ENCODE measurements around the gene CDKAL1.

Gene CDKAL1

GRCh38 chr6:20946022-20946421 lies 411.8 kb downstream of the CDKAL1 start:
- in situ Hi-C loops (cut with MboI; ENCODE audit: low sequenced_read_pairs): no loop called here

GRCh38 chr6:20946890-20947289 lies 412.6 kb downstream of the CDKAL1 start:
- in situ Hi-C loops (cut with MboI; ENCODE audit: low sequenced_read_pairs): no loop called here

- in situ Hi-C loops (cut with MboI; ENCODE audit: low sequenced_read_pairs): no loop called here
These were observed 413.7 kb downstream of the CDKAL1 start for GRCh38 chr6:20947977-20948376.

DNA sequence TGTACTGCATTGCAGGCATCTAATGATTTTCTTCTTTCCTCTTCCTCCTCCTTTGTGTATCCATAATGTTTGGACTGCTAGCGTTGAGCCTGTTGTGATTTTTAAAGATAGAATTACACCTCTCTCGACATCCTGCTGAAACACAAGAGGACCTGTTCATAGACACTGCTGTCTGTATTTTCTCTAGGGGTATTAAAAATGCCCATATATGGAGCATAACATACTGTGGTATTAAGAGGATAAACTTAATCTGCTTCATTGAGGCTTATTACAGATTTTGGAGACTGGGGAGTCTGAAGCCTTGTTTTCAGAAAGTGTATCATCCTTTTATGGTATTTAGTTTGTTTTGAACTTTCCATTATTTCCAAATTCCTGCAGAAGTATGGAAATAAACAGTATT lies 414.3 kb downstream of the CDKAL1 start:
- in situ Hi-C loops (cut with MboI; ENCODE audit: low sequenced_read_pairs): no loop called here

- in situ Hi-C loops (cut with MboI; ENCODE audit: low sequenced_read_pairs): no loop called here
These were observed 414.9 kb downstream of the CDKAL1 start for GRCh38 chr6:20949138-20949537.

DNA sequence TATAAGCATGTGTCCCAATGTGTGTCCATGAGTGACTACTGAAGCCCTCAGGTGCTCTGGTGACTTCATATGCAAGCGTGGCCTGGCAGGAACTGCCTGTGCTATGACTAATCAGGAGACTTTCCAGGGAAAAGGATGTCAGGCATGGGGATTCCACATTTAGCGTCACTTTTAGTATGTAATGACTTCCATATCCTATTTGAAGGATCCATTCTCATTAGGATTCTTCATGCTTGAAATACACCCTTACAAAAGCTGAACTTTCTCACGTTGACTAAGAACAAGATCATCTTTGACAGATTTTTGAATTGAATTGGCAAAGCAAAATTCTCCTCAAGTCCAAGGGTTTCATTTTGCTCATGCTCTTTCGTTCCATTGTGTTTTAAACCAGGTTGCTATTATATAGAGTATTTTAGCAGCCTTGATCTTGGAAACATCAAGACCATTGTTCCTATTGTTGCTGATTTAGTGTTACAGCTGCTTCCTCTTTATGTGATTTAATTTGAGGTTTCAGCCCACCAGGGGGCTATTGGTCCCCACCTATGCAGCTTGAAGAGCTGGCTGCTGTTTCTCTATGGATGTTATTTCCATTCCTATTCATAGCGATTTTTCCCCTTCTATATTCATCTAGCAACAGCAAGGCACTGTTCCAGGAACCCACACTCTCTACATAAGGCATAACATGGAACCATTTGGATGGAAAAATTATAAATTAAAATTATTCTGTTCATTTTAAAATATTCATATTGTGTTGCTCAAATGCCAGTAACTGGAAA lies 418.6 kb downstream of the CDKAL1 start:
- in situ Hi-C loops (cut with MboI; ENCODE audit: low sequenced_read_pairs): no loop called here

GRCh38 chr6:20954315-20954714 lies 420.1 kb downstream of the CDKAL1 start:
- in situ Hi-C loops (cut with MboI; ENCODE audit: low sequenced_read_pairs): no loop called here

GRCh38 chr6:20955131-20955530 lies 420.9 kb downstream of the CDKAL1 start:
- in situ Hi-C loops (cut with MboI; ENCODE audit: low sequenced_read_pairs): no loop called here

DNA sequence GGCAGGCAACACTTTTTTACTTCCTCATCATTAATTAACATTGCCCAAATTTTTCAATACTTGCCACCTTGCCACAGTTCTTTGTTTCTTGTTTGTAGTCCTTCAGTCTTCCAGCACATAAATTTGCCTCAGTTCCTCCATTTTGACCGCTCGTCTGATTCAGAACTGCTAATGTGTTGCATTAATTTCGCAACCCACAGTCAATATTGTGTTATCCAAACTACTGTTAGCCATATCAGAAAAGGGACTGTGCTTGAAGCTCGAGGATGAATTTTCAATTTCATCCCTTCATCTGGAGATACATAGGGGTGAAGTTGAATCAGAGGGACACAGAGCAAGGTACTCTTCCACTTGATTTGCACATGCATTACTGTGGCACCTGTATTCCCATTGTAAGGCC lies 421.5 kb downstream of the CDKAL1 start:
- in situ Hi-C loops (cut with MboI; ENCODE audit: low sequenced_read_pairs): no loop called here

DNA sequence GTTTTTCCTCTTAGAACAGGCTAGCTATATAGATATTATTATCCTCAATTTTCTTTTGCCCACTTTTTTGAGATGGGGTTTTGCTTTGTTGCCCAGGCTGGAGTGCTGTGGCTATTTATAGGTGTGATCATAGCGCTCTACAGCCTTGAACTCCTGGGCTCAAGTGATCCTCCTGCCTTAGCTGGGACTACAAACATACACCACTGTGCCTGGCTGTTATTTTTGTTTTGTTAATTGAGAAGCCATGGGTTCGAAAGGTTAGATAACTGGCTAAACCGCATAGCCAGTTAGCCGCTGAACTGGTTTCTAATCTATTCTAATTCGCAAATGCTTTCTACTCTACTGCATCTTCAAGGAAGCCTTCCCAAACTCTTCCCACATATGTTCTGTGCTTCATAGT lies 425.8 kb downstream of the CDKAL1 start:
- in situ Hi-C loops (cut with MboI; ENCODE audit: low sequenced_read_pairs): no loop called here

- in situ Hi-C loops (cut with MboI; ENCODE audit: low sequenced_read_pairs): no loop called here
These were observed 431.0 kb downstream of the CDKAL1 start for GRCh38 chr6:20965276-20965675.

DNA sequence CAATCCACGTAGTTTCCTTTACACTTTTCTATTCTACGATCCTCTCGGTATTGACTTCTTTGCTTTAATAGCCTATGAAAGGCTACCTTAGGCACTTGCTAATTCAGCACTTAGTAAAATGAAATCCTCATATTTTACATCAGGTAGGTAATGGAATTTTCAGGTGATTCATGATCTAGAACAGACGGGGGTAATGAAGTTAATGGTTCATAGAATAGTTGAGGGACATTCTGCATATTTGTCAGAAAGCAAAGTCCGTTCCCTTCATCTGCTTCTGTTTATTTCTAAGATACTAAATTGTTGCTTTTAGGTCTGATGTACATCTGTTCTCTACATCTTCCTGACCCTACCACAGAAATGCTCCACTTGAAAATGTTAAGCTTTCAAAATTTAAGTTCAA lies 431.7 kb downstream of the CDKAL1 start:
- in situ Hi-C loops (cut with MboI; ENCODE audit: low sequenced_read_pairs): no loop called here

DNA sequence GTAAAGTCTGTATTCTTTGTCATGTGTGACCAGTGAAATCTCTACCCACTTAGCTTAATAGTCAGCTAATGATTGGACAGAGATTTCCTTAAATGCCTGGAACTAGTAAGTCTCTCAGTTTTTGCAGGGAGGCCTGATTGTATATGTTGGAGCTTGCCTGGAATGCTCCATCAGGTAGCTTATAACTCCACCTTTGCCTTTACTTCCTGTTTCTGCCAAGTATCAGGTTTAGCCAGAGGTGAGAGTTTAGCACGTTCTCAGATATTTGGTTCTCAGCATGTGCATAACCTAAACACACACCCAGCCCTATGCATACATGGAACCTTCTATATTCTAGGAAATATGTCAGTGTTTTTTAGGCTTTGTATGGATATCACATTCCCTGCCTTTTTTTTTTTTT lies 435.3 kb downstream of the CDKAL1 start:
- in situ Hi-C loops (cut with MboI; ENCODE audit: low sequenced_read_pairs): no loop called here

GRCh38 chr6:20976391-20976918 lies 442.2 kb downstream of the CDKAL1 start:
- in situ Hi-C loops (cut with MboI; ENCODE audit: low sequenced_read_pairs): no loop called here

GRCh38 chr6:20978151-20978614 lies 443.9 kb downstream of the CDKAL1 start:
- in situ Hi-C loops (cut with MboI; ENCODE audit: low sequenced_read_pairs): no loop called here

GRCh38 chr6:20979076-20979475 lies 444.8 kb downstream of the CDKAL1 start:
- in situ Hi-C loops (cut with MboI; ENCODE audit: low sequenced_read_pairs): no loop called here

- in situ Hi-C loops (cut with MboI; ENCODE audit: low sequenced_read_pairs): no loop called here
These were observed 449.7 kb downstream of the CDKAL1 start for GRCh38 chr6:20983961-20984360.

DNA sequence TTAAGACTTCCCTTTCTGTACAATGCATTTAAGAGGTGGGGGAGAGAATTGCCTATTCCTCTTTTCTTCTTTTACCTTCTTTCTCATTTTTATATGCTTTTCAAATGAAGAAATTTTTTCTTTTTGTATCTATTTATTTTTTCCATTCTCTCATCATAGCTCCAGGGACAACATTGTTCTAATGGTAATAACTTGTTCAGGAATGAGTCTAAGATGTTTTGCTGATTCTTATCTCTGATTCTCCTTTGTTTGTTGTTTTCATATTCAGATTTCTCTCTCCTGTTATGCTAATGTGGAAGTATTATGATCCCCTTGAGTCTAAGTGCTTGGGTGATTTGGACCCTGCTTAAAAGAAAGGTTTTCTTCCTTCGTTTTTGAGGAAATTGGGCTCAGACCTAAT lies 451.6 kb downstream of the CDKAL1 start:
- in situ Hi-C loops (cut with MboI; ENCODE audit: low sequenced_read_pairs): no loop called here

DNA sequence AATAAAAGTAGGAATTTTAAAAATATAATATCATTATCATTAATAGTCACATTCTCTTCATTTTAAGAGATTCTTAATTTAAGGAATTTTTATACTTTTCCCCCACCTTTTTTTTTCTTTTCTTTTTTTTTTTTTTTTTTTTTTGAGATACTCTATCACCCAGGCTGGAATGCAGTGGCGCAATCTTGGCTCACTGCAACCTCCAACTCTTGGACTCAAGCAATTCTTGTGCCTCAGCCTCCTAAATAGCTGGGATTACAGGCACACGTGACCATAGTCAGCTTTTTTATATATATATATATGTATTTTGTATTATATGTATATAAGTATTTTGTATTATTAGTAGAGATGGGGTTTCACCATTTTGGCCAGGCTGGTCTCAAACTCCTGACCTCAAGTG lies 457.7 kb downstream of the CDKAL1 start:
- in situ Hi-C loops (cut with MboI; ENCODE audit: low sequenced_read_pairs): no loop called here

DNA sequence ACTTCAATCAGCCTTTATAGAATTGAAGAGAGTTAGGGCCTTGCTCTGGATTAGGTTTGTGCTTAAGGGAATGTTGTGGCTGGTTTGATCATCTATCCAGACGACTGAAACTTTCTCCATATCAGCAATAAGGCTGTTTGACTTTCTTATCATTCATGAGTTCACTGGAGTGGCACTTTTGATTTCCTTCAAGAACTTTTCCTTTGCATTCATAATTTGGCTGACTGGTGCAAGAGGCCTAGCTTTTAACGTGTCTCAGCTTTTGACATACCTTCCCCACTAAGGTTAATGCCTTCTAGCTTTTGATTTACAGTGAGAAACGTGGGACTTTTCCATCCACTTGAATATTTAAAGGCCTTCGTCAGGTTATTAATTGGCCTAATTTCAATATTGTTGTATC lies 461.8 kb downstream of the CDKAL1 start:
- in situ Hi-C loops (cut with MboI; ENCODE audit: low sequenced_read_pairs): no loop called here

DNA sequence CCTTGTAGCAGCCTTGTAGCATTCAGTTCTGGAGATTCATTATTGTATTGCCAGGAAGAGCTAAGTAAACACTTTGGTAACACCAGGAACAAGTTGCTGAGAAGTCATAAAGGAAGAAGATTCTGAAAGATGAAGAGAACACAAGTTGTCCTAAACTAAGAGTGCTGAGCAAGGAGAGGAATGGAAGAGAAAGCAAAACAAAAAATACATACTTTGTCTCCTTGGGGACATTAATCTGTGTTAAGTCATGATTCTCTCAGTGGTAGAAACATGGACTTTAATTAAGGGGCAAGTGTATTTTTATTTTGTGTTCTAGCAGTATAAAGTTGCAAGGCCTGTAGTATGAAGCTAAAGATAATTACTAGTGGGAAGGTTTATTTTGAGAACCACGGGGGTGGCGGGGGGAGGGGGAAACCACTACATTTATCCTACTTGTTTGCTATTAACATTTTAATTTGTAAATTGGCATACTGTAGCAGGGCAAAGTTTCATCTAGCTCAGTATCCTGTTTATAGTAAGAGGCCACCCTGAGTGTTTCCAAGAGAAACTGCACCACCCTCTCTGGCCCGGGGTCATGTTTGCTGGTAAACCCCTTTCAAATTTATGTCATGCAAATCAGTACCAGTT lies 463.0 kb downstream of the CDKAL1 start:
- in situ Hi-C loops (cut with MboI; ENCODE audit: low sequenced_read_pairs): no loop called here

DNA sequence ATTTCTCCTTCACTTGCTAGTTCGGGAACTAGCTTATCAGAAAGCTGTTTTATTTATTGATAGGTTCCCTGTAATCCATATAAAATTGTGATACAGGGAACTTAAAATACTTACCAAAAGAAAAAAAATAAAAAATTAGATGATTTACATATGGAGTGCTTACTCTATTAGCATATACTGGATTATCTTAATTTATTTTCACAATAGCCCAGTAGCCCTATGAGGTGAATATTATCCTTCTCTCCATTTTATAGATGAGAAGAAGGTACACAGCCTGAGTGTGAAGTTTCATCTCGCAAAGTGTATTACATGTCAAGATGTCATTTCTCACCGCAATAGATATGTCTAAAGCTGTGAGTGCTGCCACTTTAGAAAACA lies 463.5 kb downstream of the CDKAL1 start:
- in situ Hi-C loops (cut with MboI; ENCODE audit: low sequenced_read_pairs): no loop called here

Data from hTERT RPE-1 (cell line).